IMR-90 (cell line): ENCODE results near the gene TMA7.

Experiments used
- CEBPB ChIP-seq: IDR thresholded peaks from 2 replicates; pipeline ENCODE4 v1.6.1; 2012; ENCODE audit warnings: low read depth, low read length, improper control_type of control experiment
- CTCF ChIP-seq: conservative IDR thresholded peaks from 2 replicates; pipeline ENCODE4 v1.5.1; 2012; ENCODE audit warnings: mild to moderate bottlenecking, low read depth, low read length, improper control_type of control experiment
- POLR2A ChIP-seq: IDR thresholded peaks from 2 replicates; pipeline ENCODE4 v1.6.1; 2012; ENCODE audit warnings: mild to moderate bottlenecking, low read depth, low read length
- SMC3 ChIP-seq: fragments of 150-350 bp; IDR thresholded peaks from 2 replicates; pipeline ENCODE4 v1.6.1; 2016; ENCODE audit warnings: low read depth, mild to moderate bottlenecking, antibody characterized with exemption, low read length, moderate library complexity

- TF ChIP-seq POLR2A, result peak; percentile 65
- TF ChIP-seq SMC3, result peak; percentile 86
- TF ChIP-seq CEBPB, result no peak
- TF ChIP-seq CTCF, result peak; percentile 85
Observed at GRCh38 chr3:48465531-48466378, 25.7 kb downstream of the TMA7 start.
